Suprapubic skin (tissue), 4 donors: ENCODE data around the gene TIMP2. TPM values are rescaled to one million over a fixed set of nuclear protein-coding genes. Genes with fewer than 3 reads are reported as not detected.
A peak's percentile ranks its signal among the peaks of the same experiment; 100 is the strongest.

Experiments
- DNase-seq, 2 donors: peaks; one replicate each; pipeline ENCODE4 v3.0.0-alpha.2; 2019; ENCODE audit warnings: low spot score in 2 of 2
- H3K27ac ChIP-seq: fragments of 200-600 bp; sonication (generic); one replicate; pipeline ENCODE4 v1.5.1; 2019
- H3K27me3 ChIP-seq: fragments of 200-600 bp; sonication (generic); one replicate; pipeline ENCODE4 v1.5.1; 2019
- H3K36me3 ChIP-seq: fragments of 200-600 bp; sonication (generic); one replicate; pipeline ENCODE4 v1.5.1; 2019
- H3K4me1 ChIP-seq: fragments of 200-600 bp; sonication (generic); one replicate; pipeline ENCODE4 v1.5.1; 2019
- H3K4me3 ChIP-seq: fragments of 200-600 bp; sonication (generic); one replicate; pipeline ENCODE4 v1.5.1; 2019; ENCODE audit warnings: mild to moderate bottlenecking
- H3K9me3 ChIP-seq: fragments of 200-600 bp; sonication (generic); one replicate; pipeline ENCODE4 v1.5.1; 2019
- EP300 ChIP-seq: sonication (generic); formaldehyde crosslinking; IDR thresholded peaks from one replicate; pipeline ENCODE4 v1.6.1; 2017; ENCODE audit warnings: antibody characterized with exemption
- POLR2A ChIP-seq, 2 donors: fragments of 450-650 bp; IDR thresholded peaks; one replicate each; pipeline ENCODE4 v1.6.1; 2017; ENCODE audit warnings: antibody characterized with exemption in 2 of 2, mild to moderate bottlenecking in 2 of 2, moderate library complexity in 2 of 2
- POLR2AphosphoS5 ChIP-seq, 3 donors: sonication (generic); formaldehyde crosslinking; IDR thresholded peaks; one replicate each; pipeline ENCODE4 v1.6.1; 2017; ENCODE audit warnings: antibody characterized with exemption in 3 of 3
- WGBS: methylation state at CpG from one replicate; pipeline ENCODE4 v1.1.5; 2018; 5-methylcytosine and 5-hydroxymethylcytosine counted together
- total RNA-seq, 4 donors: library from RNA; depleted of rRNA; stranded (reverse); fragments of >200 nt; gene quantifications; one replicate each; pipeline ENCODE4 v1.1.0, GENCODE V29; 2016
- TF ChIP-seq, protein P1 (sequence below), 2 donors: fragments of 200-600 bp in 1 of 2; fragments of 450-650 bp in 1 of 2; sonication (generic) in 1 of 2; IDR thresholded peaks; one replicate each; pipeline ENCODE4 v1.5.1; 2016 to 2019; ENCODE audit warnings: antibody characterized with exemption in 2 of 2, mild to moderate bottlenecking in 1 of 2, moderate library complexity in 1 of 2

The TIMP2 gene
- total RNA-seq, 4 donors from 2014 or later: 48.4 to 114 (median 76.0) TPM

DNA sequence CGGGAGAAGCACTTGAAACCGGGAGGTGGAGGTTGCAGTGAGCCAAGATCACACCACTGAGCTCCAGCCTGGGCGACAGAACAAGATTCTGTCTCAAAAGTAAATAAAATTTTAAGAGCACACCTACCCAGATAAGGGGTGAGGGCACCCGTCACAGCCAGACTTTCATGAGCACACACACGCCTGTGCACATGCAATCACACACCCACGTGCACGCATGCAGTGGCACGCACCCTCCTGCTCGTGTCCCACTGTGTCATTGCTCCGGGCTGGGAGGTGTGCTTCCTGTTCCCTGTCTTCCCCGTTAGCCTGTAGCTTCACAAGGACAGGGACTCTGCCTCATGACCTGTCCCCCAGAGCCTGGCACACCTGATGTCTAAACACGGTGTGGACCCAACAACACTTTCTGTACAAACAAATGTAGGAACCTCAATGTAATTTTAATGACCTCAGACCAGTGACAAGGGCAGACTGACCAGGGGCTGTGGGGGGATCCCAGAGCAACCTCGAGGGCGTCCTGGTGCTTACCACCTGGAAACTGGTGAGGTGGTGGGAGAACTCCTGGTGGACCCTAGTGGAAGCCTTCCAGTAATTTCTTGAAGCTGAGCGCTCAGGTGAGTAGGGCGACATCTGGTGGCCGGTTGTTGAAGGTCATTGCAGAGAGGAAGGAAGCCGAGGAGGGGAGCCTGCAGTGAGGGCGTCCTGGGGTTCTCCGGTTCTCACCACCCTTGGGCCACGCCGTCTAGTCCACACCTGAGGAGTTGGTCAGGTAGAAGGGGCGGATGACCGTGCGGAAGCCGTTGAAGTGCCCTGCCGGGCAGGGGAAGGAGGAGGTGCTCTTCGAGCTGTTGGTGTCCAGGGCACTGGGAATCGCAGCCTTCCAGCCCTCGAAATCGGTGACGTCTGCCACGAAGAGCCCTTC, 45.9 kb upstream of the TIMP2 start:
- Histone ChIP-seq H3K9me3 (no peaks in the 10 kb centered on the region), H3K27me3 (no peaks in the 10 kb centered on the region), H3K27ac (no peak overlapping the region), H3K4me1 (peaks cover 31% of the 10 kb centered on the region), H3K4me3 (no peak overlapping the region), H3K36me3 (no peaks in the 10 kb centered on the region)
- TF ChIP-seq EP300 (no peak), POLR2A (IDR thresholded peaks at IDR 0.05) (no peak)
- TF ChIP-seq, protein P1, sequence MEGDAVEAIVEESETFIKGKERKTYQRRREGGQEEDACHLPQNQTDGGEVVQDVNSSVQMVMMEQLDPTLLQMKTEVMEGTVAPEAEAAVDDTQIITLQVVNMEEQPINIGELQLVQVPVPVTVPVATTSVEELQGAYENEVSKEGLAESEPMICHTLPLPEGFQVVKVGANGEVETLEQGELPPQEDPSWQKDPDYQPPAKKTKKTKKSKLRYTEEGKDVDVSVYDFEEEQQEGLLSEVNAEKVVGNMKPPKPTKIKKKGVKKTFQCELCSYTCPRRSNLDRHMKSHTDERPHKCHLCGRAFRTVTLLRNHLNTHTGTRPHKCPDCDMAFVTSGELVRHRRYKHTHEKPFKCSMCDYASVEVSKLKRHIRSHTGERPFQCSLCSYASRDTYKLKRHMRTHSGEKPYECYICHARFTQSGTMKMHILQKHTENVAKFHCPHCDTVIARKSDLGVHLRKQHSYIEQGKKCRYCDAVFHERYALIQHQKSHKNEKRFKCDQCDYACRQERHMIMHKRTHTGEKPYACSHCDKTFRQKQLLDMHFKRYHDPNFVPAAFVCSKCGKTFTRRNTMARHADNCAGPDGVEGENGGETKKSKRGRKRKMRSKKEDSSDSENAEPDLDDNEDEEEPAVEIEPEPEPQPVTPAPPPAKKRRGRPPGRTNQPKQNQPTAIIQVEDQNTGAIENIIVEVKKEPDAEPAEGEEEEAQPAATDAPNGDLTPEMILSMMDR (IDR thresholded peaks at IDR 0.05): peak; percentile 80 to 82
- 32% methylated on average over 27 of the region's 33 CpGs for WGBS
- peak; percentile 91 to 92 for DNase-seq

- no peak for TF ChIP-seq POLR2AphosphoS5 (IDR thresholded peaks at IDR 0.05)
- no peak for TF ChIP-seq POLR2A (IDR thresholded peaks at IDR 0.05)
- WGBS: 88% methylated on average over 9 of the region's 9 CpGs
- Histone ChIP-seq H3K27ac (no peak overlapping the region), H3K4me1 (peaks cover 23% of the 10 kb centered on the region), H3K4me3 (no peak overlapping the region), H3K9me3 (no peaks in the 10 kb centered on the region), H3K36me3 (no peaks in the 10 kb centered on the region), H3K27me3 (no peaks in the 10 kb centered on the region)
- DNase-seq: no peak
Observed at GRCh38 chr17:78969865-78970264, 44.7 kb upstream of the TIMP2 start.

GRCh38 chr17:78967782-78968362, 42.7 kb upstream of the TIMP2 start:
- Histone ChIP-seq H3K4me3 (no peak overlapping the region), H3K36me3 (no peaks in the 10 kb centered on the region), H3K9me3 (no peaks in the 10 kb centered on the region), H3K4me1 (peaks cover 12% of the 10 kb centered on the region), H3K27ac (no peak overlapping the region), H3K27me3 (no peaks in the 10 kb centered on the region)
- TF ChIP-seq POLR2AphosphoS5 (IDR thresholded peaks at IDR 0.05): no peak
- no peak for TF ChIP-seq EP300
- TF ChIP-seq, protein P1 (IDR thresholded peaks at IDR 0.05): no peak
- no peak for TF ChIP-seq POLR2A (IDR thresholded peaks at IDR 0.05)
- 93% methylated on average over 9 of the region's 21 CpGs for WGBS
- DNase-seq: no peak

DNA sequence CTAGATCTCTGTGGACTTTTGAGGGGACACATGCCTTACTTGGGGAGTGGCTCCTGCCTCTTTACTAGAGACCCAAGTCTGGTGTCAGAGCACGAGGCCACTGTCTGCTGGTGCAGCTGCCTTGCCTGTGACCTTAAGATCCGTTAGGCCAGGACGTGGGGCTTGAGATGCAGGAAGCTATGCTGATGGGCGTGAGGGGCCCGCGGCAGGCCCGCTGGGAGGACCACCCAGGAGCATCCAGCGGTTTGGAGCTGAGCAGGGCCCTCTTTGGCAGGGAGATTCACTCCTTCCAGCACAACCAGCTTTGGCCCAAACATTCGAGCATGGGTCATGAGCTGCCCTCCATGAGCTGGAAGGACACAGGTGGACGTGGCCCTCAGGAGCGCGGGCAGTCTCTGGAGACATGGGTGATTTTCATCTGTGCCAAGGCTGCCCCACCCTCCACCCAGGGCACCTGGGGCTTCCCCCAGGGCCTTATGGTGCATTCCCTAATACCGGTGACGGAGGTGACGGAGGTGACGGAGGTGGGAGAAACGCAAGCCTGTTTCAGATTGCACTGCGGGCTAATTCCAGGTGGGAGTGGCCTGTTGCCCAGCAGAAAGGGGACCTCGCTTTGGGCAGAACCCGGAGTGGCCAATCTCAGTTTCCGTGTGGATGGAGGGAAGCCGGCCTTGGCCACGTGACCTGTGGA, 41.9 kb upstream of the TIMP2 start:
- no peak for DNase-seq
- H3K9me3 ChIP-seq: no peaks in the 10 kb centered on the region
- TF ChIP-seq EP300 (no peak), POLR2AphosphoS5 (IDR thresholded peaks at IDR 0.05) (no peak), POLR2A (IDR thresholded peaks at IDR 0.05) (no peak)
- TF ChIP-seq, protein P1 (IDR thresholded peaks at IDR 0.05): no peak
- H3K27ac ChIP-seq: no peak overlapping the region
- peaks cover 12% of the 10 kb centered on the region for H3K4me1 ChIP-seq
- H3K27me3 ChIP-seq: no peaks in the 10 kb centered on the region
- no peaks in the 10 kb centered on the region for H3K36me3 ChIP-seq
- 88% methylated on average over 16 of the region's 23 CpGs for WGBS
- H3K4me3 ChIP-seq: no peak overlapping the region

GRCh38 chr17:78966123-78966813, 41.1 kb upstream of the TIMP2 start:
- Histone ChIP-seq H3K4me3 (no peak overlapping the region), H3K27ac (no peak overlapping the region), H3K27me3 (no peaks in the 10 kb centered on the region), H3K36me3 (no peaks in the 10 kb centered on the region), H3K4me1 (peaks cover 11% of the 10 kb centered on the region), H3K9me3 (no peaks in the 10 kb centered on the region)
- TF ChIP-seq EP300 (no peak), POLR2A (IDR thresholded peaks at IDR 0.05) (no peak), POLR2AphosphoS5 (IDR thresholded peaks at IDR 0.05) (no peak)
- TF ChIP-seq, protein P1 (IDR thresholded peaks at IDR 0.05): no peak
- no peak for DNase-seq
- WGBS: 84% methylated on average over 26 of the region's 26 CpGs
